Measurements from ENCODE around the gene HMCES.

- no peak for TF ChIP-seq FOXM1 (IDR thresholded peaks at IDR 0.05; ENCODE audit: borderline replicate concordance, low read depth)
- no peak for TF ChIP-seq CEBPB (IDR thresholded peaks at IDR 0.05)
- TF ChIP-seq, protein P1, sequence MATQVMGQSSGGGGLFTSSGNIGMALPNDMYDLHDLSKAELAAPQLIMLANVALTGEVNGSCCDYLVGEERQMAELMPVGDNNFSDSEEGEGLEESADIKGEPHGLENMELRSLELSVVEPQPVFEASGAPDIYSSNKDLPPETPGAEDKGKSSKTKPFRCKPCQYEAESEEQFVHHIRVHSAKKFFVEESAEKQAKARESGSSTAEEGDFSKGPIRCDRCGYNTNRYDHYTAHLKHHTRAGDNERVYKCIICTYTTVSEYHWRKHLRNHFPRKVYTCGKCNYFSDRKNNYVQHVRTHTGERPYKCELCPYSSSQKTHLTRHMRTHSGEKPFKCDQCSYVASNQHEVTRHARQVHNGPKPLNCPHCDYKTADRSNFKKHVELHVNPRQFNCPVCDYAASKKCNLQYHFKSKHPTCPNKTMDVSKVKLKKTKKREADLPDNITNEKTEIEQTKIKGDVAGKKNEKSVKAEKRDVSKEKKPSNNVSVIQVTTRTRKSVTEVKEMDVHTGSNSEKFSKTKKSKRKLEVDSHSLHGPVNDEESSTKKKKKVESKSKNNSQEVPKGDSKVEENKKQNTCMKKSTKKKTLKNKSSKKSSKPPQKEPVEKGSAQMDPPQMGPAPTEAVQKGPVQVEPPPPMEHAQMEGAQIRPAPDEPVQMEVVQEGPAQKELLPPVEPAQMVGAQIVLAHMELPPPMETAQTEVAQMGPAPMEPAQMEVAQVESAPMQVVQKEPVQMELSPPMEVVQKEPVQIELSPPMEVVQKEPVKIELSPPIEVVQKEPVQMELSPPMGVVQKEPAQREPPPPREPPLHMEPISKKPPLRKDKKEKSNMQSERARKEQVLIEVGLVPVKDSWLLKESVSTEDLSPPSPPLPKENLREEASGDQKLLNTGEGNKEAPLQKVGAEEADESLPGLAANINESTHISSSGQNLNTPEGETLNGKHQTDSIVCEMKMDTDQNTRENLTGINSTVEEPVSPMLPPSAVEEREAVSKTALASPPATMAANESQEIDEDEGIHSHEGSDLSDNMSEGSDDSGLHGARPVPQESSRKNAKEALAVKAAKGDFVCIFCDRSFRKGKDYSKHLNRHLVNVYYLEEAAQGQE (IDR thresholded peaks at IDR 0.05; ENCODE audit: low read depth) = no peak
- TF ChIP-seq EP300 (IDR thresholded peaks at IDR 0.05; ENCODE audit: borderline replicate concordance) = no peak
- TF ChIP-seq CREB1 (IDR thresholded peaks at IDR 0.05; ENCODE audit: low read depth) = no peak
- no peak for TF ChIP-seq TEAD4 (IDR thresholded peaks at IDR 0.05)
- TF ChIP-seq EGR1 (IDR thresholded peaks at IDR 0.05) = no peak
- TF ChIP-seq RAD21 (IDR thresholded peaks at IDR 0.05; ENCODE audit: low read depth) = no peak
- TF ChIP-seq YY1 (IDR thresholded peaks at IDR 0.05; ENCODE audit: low read depth) = no peak
- TF ChIP-seq TAF1 (IDR thresholded peaks at IDR 0.05; ENCODE audit: low read depth) = no peak
These were observed 32.0 kb upstream of the HMCES start for GRCh38 chr3:129246636-129247035.

Data from Ishikawa (cell line).